Ishikawa (cell line): Measurements from ENCODE around the gene PTK6.

ENCODE experiments used
- RAD21 ChIP-seq: IDR thresholded peaks from 2 replicates; pipeline ENCODE4 v1.6.1; 2012; ENCODE audit warnings: low read depth
- REST ChIP-seq: IDR thresholded peaks from 2 replicates; pipeline ENCODE4 v1.6.1; 2012; ENCODE audit warnings: low read depth, mild to moderate bottlenecking

- TF ChIP-seq RAD21 (no peak), REST (no peak)
Measured at GRCh38 chr20:63507083-63507743, 30.0 kb downstream of the PTK6 start.
